ENCODE results near the gene YKT6.

The YKT6 gene

DNA sequence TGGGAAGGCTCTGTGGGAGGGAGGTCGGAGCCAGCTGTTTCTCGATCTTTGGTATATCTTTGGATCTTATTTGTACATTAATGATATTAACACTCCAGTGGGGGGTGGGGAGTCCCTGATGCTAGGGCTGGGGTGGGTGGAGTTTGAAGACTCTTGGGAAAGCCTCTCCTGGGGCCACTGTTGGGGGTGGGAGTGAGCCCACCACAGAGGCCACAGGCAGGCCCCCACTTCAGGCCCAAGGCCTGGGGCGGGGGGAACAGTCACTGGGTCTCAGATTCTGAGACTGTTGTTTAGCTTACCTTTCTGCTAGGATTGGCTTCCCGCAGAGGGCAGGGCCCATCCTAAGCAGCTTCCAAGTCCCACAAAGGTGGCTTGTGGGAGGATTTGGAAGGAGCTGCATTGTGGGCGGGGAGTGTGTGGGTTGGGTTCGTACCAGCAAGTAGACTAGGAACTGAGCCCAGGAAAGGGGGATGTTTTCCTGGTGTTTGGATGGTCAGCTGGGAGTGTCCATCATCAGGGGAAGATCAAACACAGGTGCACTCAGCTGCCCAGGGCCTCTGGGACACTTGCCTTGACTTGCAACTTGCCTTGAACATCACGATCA lies 11.9 kb downstream of the YKT6 start:
- peaks cover 42% of the 10 kb centered on the region for H3K36me3 Mint-ChIP-seq (ENCODE audit: low read depth)
- TF ChIP-seq, protein P1, sequence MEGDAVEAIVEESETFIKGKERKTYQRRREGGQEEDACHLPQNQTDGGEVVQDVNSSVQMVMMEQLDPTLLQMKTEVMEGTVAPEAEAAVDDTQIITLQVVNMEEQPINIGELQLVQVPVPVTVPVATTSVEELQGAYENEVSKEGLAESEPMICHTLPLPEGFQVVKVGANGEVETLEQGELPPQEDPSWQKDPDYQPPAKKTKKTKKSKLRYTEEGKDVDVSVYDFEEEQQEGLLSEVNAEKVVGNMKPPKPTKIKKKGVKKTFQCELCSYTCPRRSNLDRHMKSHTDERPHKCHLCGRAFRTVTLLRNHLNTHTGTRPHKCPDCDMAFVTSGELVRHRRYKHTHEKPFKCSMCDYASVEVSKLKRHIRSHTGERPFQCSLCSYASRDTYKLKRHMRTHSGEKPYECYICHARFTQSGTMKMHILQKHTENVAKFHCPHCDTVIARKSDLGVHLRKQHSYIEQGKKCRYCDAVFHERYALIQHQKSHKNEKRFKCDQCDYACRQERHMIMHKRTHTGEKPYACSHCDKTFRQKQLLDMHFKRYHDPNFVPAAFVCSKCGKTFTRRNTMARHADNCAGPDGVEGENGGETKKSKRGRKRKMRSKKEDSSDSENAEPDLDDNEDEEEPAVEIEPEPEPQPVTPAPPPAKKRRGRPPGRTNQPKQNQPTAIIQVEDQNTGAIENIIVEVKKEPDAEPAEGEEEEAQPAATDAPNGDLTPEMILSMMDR (IDR thresholded peaks at IDR 0.05; ENCODE audit: unreplicated experiment in 3 of 3): no peak
- H3K4me3 Mint-ChIP-seq: no peak overlapping the region
- peaks cover 29% of the 10 kb centered on the region for H3K4me1 Mint-ChIP-seq
- no peaks in the 10 kb centered on the region for H3K9me3 Mint-ChIP-seq
- H3K27me3 Mint-ChIP-seq (ENCODE audit: low read depth): peaks cover 3% of the 10 kb centered on the region
- H3K27ac Mint-ChIP-seq: no peak overlapping the region

DNA sequence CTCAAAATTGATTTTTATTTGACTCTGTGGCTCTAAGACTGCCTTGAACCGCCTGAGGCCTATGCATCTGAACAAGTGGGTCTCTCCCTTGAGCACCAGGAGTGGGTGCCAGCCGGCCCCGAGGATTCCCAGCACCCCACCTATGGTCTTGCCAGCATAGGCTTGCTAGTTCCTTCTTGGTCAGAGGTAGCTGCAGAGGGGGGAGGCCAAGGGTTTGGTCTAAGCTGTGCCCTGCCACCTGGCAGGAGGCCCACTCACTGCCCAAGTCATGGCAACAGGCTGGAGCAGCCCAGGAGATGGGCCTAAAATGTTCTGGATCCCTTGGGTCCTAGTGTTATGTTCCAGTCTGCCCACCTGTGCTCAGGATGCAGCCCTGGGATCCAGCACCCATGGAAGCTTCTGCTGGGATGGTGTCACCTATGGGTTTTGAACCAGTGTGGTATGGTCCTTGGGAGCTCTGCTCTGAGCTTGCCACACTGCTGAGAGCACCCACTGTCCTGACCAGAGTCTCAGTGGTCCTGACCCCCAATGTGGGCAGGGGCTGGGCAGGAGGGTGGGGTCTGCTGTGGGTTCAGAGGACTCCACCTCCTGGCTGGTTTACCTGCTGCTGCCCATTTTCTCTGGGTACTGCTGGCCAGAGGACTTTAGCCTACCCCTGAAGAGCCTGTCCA lies 12.6 kb downstream of the YKT6 start:
- Mint-ChIP-seq H3K9me3 (no peaks in the 10 kb centered on the region), H3K4me1 (peaks cover 35% of the 10 kb centered on the region), H3K4me3 (no peak overlapping the region), H3K27ac (no peak overlapping the region), H3K27me3 (ENCODE audit: low read depth) (peaks cover 3% of the 10 kb centered on the region), H3K36me3 (ENCODE audit: low read depth) (peaks cover 36% of the 10 kb centered on the region)
- TF ChIP-seq, protein P1 (IDR thresholded peaks at IDR 0.05; ENCODE audit: unreplicated experiment in 3 of 3): no peak

DNA sequence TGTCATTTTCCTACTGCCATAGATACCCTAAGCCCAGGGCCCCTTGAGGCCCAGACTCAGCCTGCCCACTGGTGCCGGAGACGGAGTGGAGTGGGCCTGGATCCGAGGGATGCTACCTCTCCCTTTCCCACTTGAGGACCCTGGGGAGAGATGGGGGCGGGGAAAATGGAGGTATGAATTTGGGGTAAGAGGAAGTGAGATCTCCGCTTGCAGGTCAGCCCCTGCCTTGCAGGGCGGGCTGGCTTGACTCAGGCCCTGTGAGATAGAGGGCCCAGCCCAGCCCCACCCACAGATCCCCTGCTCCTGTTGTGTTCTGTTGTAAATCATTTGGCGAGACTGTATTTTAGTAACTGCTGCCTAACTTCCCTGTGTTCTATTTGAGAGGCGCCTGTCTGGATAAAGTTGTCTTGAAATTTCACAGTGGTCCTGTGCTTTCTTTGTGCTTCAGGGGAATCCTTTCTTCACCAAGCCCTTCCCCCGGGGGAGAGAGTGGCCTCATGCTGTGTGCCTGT lies 13.2 kb downstream of the YKT6 start:
- H3K9me3 Mint-ChIP-seq: no peaks in the 10 kb centered on the region
- H3K27me3 Mint-ChIP-seq (ENCODE audit: low read depth): peaks cover 7% of the 10 kb centered on the region
- H3K4me1 Mint-ChIP-seq: peaks cover 36% of the 10 kb centered on the region
- H3K36me3 Mint-ChIP-seq (ENCODE audit: low read depth): peaks cover 31% of the 10 kb centered on the region
- H3K27ac Mint-ChIP-seq: peak overlapping the region; percentile 40 to 79 (median 75)
- TF ChIP-seq, protein P1 (IDR thresholded peaks at IDR 0.05; ENCODE audit: unreplicated experiment in 3 of 3): no peak
- H3K4me3 Mint-ChIP-seq: no peak overlapping the region

DNA sequence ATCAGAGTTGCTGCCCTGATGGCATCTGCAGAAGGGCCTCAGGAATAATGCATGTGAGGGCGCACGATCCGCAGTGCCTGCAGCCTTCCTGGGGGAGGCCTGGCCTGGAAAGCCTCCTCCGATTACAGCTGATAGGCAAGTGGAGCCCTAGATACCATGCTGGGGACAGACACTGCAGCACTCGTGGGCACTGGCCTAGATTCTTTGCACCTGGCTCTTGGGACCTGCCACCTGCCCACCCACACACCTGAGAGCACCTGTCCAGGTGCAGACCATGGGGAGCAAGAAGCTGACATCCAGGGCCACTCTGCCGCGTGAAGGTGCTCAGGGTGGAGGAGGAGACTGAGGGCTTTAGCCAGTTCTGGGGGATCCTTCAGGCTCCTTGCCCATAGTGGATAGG lies 14.8 kb downstream of the YKT6 start:
- TF ChIP-seq, protein P1 (IDR thresholded peaks at IDR 0.05; ENCODE audit: unreplicated experiment in 3 of 3): no peak
- Mint-ChIP-seq H3K4me3 (no peak overlapping the region), H3K4me1 (peaks cover 36% of the 10 kb centered on the region), H3K27me3 (ENCODE audit: low read depth) (peaks cover 4% of the 10 kb centered on the region), H3K36me3 (ENCODE audit: low read depth) (peaks cover 19% of the 10 kb centered on the region), H3K27ac (peak overlapping the region in 1 of 3 experiments; percentile 33), H3K9me3 (no peaks in the 10 kb centered on the region)

DNA sequence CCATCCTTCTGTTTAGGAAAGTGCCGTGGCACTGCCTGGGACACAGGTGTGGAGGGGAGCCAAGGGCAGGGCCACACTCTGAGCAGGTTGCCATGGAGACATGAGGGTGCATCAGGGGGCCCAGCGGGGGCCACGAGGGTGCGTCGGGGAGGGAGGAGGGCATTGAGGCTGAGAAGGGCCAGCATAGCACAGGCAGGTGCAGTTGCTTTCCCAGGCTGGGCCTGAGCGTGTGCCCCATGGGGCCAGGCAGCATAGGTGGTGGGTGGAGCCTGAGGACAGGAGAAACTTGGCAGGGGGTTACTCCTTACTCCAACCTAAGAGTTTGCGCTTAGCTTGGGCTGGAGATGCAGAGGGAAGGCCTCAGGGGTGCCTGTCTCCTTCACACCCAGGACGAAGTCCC lies 15.2 kb downstream of the YKT6 start:
- peaks cover 36% of the 10 kb centered on the region for H3K4me1 Mint-ChIP-seq
- TF ChIP-seq, protein P1 (IDR thresholded peaks at IDR 0.05; ENCODE audit: unreplicated experiment in 3 of 3): no peak
- no peaks in the 10 kb centered on the region for H3K9me3 Mint-ChIP-seq
- H3K36me3 Mint-ChIP-seq (ENCODE audit: low read depth): peaks cover 16% of the 10 kb centered on the region
- H3K27ac Mint-ChIP-seq: peak overlapping the region in 1 of 3 experiments; percentile 33
- H3K27me3 Mint-ChIP-seq (ENCODE audit: low read depth): peaks cover 4% of the 10 kb centered on the region
- H3K4me3 Mint-ChIP-seq: no peak overlapping the region

Data from nephron (organoid).